NCI-H460 (cell line): ENCODE results near the gene WDHD1. TPM values are rescaled to one million over a fixed set of nuclear protein-coding genes. Genes with fewer than 3 reads are reported as not detected.
A peak's percentile ranks its signal among the peaks of the same experiment; 100 is the strongest.
"Not testable (repeated sequence)": the region's sequence is repeated elsewhere in the genome, so short reads cannot be mapped to it uniquely, and the experiment has no call there.

Experiments used
- DNase-seq: peaks from one replicate; pipeline ENCODE4 v3.0.0-alpha.2; 2016; ENCODE audit warnings: low read depth; ENCODE audit errors: extremely low read depth
- total RNA-seq: library from RNA; depleted of rRNA; stranded (reverse); fragments of >200 nt; shearing (Covaris generic); gene quantifications from 2 replicates; pipeline ENCODE4 v1.2.3, GENCODE V29; 2014

WDHD1 gene
- total RNA-seq, 1 experiment from 2014 or later, result 14.3 TPM

- no peak for DNase-seq
Observed at GRCh38 chr14:54918427-54918826, 108.5 kb downstream of the WDHD1 start.

GRCh38 chr14:54916101-54916500, 110.8 kb downstream of the WDHD1 start:
- no peak for DNase-seq

- no peak for DNase-seq
Observed at GRCh38 chr14:54909817-54910558, 116.9 kb downstream of the WDHD1 start.

GRCh38 chr14:54908973-54909372, 117.9 kb downstream of the WDHD1 start:
- not testable (repeated sequence) for DNase-seq

GRCh38 chr14:54908190-54908589, 118.7 kb downstream of the WDHD1 start:
- no peak for DNase-seq

- no peak for DNase-seq
Observed at GRCh38 chr14:54906075-54906474, 120.8 kb downstream of the WDHD1 start.

GRCh38 chr14:54902521-54903420, 124.1 kb downstream of the WDHD1 start, which contains the start of gene GCH1:
Gene GCH1 (minus strand): TSS chr14:54902826. CDS start chr14:54902663, 163 bp downstream.
- peak; percentile 64 for DNase-seq

- DNase-seq, result peak; percentile 44
Observed at GRCh38 chr14:54902143-54902520, 124.8 kb downstream of the WDHD1 start.

- DNase-seq, result no peak
Observed at GRCh38 chr14:54901380-54902142, 125.3 kb downstream of the WDHD1 start.

GRCh38 chr14:54899573-54899972, 127.3 kb downstream of the WDHD1 start:
- no peak for DNase-seq

GRCh38 chr14:54897809-54898555, 128.9 kb downstream of the WDHD1 start:
- DNase-seq, result not testable (repeated sequence)

GRCh38 chr14:54895683-54896082, 131.2 kb downstream of the WDHD1 start:
- DNase-seq, result no peak

- no peak for DNase-seq
Observed at GRCh38 chr14:54894995-54895394, 131.9 kb downstream of the WDHD1 start.

GRCh38 chr14:54893151-54893760, 133.6 kb downstream of the WDHD1 start:
- DNase-seq, result peak; percentile 59

- DNase-seq, result no peak
Observed at GRCh38 chr14:54891471-54892245, 135.2 kb downstream of the WDHD1 start.

GRCh38 chr14:54890788-54891187, 136.1 kb downstream of the WDHD1 start:
- DNase-seq, result no peak

- DNase-seq, result no peak
Observed at GRCh38 chr14:54889919-54890318, 137.0 kb downstream of the WDHD1 start.
